CD1c-positive myeloid dendritic cell (primary cell): Measurements from ENCODE around the gene GREB1L.

Experiments used
- DNase-seq: peaks from one replicate; pipeline ENCODE4 v3.0.0-alpha.2; 2016; ENCODE audit errors: extremely low spot score

The GREB1L gene

GRCh38 chr18:21449367-21450290 lies 207.6 kb downstream of the GREB1L start:
- no peak for DNase-seq

- no peak for DNase-seq
These were observed 208.5 kb downstream of the GREB1L start for GRCh38 chr18:21450503-21450902.

GRCh38 chr18:21450913-21451312 lies 208.9 kb downstream of the GREB1L start:
- no peak for DNase-seq

- no peak for DNase-seq
These were observed 209.8 kb downstream of the GREB1L start for GRCh38 chr18:21451851-21452250.

GRCh38 chr18:21452276-21452780 lies 210.3 kb downstream of the GREB1L start:
- DNase-seq: no peak

GRCh38 chr18:21452796-21453510 lies 210.9 kb downstream of the GREB1L start:
- no peak for DNase-seq

- no peak for DNase-seq
These were observed 211.5 kb downstream of the GREB1L start for GRCh38 chr18:21453511-21453901.

- DNase-seq: no peak
These were observed 212.7 kb downstream of the GREB1L start for GRCh38 chr18:21454725-21455124.

- DNase-seq: no peak
These were observed 214.6 kb downstream of the GREB1L start for GRCh38 chr18:21456428-21457178.

GRCh38 chr18:21457179-21457535 lies 215.1 kb downstream of the GREB1L start:
- DNase-seq: no peak

GRCh38 chr18:21458310-21458709 lies 216.3 kb downstream of the GREB1L start:
- no peak for DNase-seq

GRCh38 chr18:21458788-21459187 lies 216.8 kb downstream of the GREB1L start:
- no peak for DNase-seq

- DNase-seq: no peak
These were observed 217.8 kb downstream of the GREB1L start for GRCh38 chr18:21459706-21460286.

GRCh38 chr18:21461460-21461859 lies 219.4 kb downstream of the GREB1L start:
- DNase-seq: no peak

- DNase-seq: no peak
These were observed 221.7 kb downstream of the GREB1L start for GRCh38 chr18:21463718-21464117.

- no peak for DNase-seq
These were observed 226.6 kb downstream of the GREB1L start for GRCh38 chr18:21468514-21469164.

- DNase-seq: no peak
These were observed 230.7 kb downstream of the GREB1L start for GRCh38 chr18:21472741-21473140.

GRCh38 chr18:21474621-21475020 lies 232.6 kb downstream of the GREB1L start:
- no peak for DNase-seq

- no peak for DNase-seq
These were observed 237.7 kb downstream of the GREB1L start for GRCh38 chr18:21479721-21480120.

GRCh38 chr18:21481739-21482138 lies 239.7 kb downstream of the GREB1L start:
- no peak for DNase-seq

- no peak for DNase-seq
These were observed 241.0 kb downstream of the GREB1L start for GRCh38 chr18:21483051-21483450.
